H7 (cell line): Measurements from ENCODE around the gene DTNBP1. TPM values are rescaled to one million over a fixed set of nuclear protein-coding genes. Genes with fewer than 3 reads are reported as not detected.

Experiments used
- DNase-seq: peaks from one replicate; pipeline ENCODE4 v3.0.0; 2012
- H3K27me3 ChIP-seq: 2 replicates; pipeline ENCODE4 v1.6.0; 2011; ENCODE audit warnings: mild to moderate bottlenecking, low read length; ENCODE audit not compliant: control insufficient read depth, insufficient read depth
- H3K36me3 ChIP-seq: replicated peaks from 2 replicates; pipeline ENCODE4 v1.5.1; 2011; ENCODE audit warnings: low read length; ENCODE audit not compliant: control insufficient read depth, insufficient read depth
- H3K4me3 ChIP-seq: 2 replicates; pipeline ENCODE4 v1.5.1; 2011; ENCODE audit warnings: low read depth, mild to moderate bottlenecking, control low read depth, low read length, moderate library complexity; ENCODE audit not compliant: insufficient read depth
- total RNA-seq: library from RNA; depleted of rRNA; stranded (reverse); fragments of >200 nt; shearing (Covaris generic); gene quantifications from 2 replicates; pipeline ENCODE4 v1.2.3, GENCODE V29; 2014; rRNA removed

DTNBP1 gene, protein sequence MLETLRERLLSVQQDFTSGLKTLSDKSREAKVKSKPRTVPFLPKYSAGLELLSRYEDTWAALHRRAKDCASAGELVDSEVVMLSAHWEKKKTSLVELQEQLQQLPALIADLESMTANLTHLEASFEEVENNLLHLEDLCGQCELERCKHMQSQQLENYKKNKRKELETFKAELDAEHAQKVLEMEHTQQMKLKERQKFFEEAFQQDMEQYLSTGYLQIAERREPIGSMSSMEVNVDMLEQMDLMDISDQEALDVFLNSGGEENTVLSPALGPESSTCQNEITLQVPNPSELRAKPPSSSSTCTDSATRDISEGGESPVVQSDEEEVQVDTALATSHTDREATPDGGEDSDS
- total RNA-seq, result 3.7 and 4.2 TPM in 2 replicates

DNA sequence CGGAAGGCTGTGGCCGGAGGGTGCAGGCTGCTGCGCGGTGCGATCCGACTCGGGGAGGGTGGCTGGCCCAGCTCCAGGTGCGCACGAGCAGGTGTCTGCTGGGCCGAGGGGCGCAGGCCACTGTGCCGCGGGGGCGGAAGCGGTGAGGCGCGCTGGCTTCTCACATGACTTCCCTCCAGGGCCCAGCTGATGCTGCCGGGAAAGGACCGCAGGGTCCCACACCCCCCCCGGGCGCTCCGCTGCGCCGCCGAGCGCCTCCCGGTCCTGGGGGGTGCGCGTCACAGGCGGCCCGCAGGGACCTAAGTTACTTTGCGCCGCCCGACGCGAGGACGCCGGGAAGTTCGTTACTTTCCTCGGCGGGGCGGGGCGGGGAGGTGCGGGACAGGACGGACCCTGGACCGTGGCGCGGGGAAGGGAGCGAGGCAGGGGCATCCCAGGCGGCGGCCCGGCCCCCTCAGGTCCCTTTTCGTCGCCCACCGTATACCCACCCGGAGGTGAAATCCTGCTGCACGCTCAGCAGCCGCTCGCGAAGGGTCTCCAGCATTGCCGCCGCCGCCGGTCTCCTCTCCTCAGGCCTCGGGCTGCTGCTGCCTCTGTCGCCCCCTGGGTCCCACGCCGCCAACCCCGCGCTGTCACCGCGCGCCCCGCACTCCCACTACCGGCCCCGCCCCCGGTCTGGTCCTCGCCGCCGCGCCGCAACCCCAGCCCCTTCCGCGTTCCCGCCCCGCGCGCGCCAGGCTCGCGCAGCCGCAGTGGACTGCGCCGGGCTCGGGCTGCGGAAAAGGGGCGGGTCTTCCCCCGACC, at the start of gene DTNBP1:
Gene DTNBP1 (minus strand): TSS at position 703 of the 804 bp plus-strand sequence. CDS start 159 bp downstream, at position 544.
- no peaks in the 10 kb centered on the region for H3K36me3 ChIP-seq
- DNase-seq, result peak; percentile 95
- H3K4me3 ChIP-seq, result peak within 1 kb of the TSS; percentile 82
- peaks cover 12% of the 10 kb centered on the region for H3K27me3 ChIP-seq

- no peak for DNase-seq
- Histone ChIP-seq H3K27me3 (no peaks in the 10 kb centered on the region), H3K36me3 (no peaks in the 10 kb centered on the region), H3K4me3 (no peak overlapping the region)
Measured at GRCh38 chr6:15709651-15710269, 46.9 kb upstream of the DTNBP1 start.

GRCh38 chr6:15708231-15708630, 45.4 kb upstream of the DTNBP1 start:
- DNase-seq, result no peak
- Histone ChIP-seq H3K27me3 (no peaks in the 10 kb centered on the region), H3K36me3 (no peaks in the 10 kb centered on the region), H3K4me3 (no peak overlapping the region)

GRCh38 chr6:15705981-15706380, 43.2 kb upstream of the DTNBP1 start:
- H3K27me3 ChIP-seq, result no peaks in the 10 kb centered on the region
- no peak for DNase-seq
- no peak overlapping the region for H3K4me3 ChIP-seq
- H3K36me3 ChIP-seq, result no peaks in the 10 kb centered on the region

DNA sequence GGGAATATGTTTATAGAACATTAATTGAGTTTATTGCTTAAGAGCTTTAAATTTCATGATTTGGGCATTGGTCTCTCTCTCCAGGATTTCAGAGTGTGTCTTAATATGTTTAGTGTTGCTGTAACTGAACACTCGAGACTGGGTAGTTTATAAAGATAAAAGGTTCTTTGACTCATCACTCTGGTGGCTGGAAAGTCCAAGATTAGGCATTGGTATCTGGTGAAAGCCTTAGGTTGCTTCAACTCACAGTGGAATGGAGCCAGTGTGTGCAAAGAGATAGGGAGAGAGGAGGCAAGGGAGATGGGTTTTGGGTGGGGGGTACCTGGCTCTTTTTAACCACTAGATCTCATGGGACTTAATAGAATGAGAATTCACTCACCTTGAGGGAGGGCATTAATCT, 35.6 kb upstream of the DTNBP1 start:
- Histone ChIP-seq H3K27me3 (no peaks in the 10 kb centered on the region), H3K36me3 (no peaks in the 10 kb centered on the region), H3K4me3 (no peak overlapping the region)
- DNase-seq, result no peak

DNA sequence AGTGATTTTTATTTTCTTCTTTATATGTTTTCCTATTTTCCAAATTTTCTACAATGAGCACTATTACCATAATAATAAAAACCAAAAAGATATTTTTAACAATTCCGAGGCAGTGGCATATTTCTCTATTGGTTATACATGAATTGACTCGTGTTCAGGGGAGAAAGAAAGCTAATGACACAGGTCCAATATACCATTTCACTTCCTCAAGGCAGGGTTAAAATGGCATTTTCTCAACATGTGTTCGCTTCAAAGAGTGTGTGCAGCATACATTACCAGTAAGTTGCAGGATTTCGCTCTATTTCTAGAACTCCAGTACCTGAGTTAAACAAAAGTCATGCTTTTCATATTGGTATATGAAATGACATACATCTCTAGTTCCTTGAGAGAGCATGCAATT, 35.1 kb upstream of the DTNBP1 start:
- Histone ChIP-seq H3K36me3 (no peaks in the 10 kb centered on the region), H3K4me3 (no peak overlapping the region), H3K27me3 (no peaks in the 10 kb centered on the region)
- DNase-seq, result no peak

DNA sequence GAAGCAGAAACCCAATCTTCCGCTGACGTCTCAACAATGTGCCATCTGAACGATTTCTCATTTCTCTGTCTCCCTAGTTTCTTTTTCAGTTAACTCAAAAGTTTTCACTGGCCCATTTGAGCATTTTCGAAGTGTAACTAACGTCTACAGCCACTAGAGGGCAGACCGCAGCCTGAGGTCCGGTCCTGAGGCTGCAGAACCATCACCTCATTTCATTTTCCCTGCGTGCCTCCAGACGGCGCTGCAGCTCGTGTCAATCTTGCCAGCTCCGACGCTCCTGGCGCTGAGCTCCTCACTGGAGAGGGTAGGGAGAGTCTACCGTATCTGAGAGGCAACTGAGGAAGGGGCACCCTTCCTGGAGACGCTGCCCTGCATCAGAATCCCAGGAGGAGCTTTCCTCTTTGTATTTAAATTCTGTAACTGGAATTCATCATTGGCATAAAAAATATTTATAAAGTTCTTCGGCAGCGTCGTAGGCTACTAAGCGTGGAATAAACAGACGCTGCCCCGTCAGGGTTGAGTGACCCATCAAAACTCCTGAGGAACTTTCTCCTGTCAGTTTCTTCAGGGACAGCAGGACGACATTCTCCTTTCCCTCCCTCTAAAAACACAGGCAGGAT, 28.5 kb upstream of the DTNBP1 start:
- DNase-seq, result peak; percentile 89
- Histone ChIP-seq H3K36me3 (no peaks in the 10 kb centered on the region), H3K4me3 (no peak overlapping the region), H3K27me3 (no peaks in the 10 kb centered on the region)

- no peak for DNase-seq
- H3K36me3 ChIP-seq, result no peaks in the 10 kb centered on the region
- H3K27me3 ChIP-seq, result no peaks in the 10 kb centered on the region
- H3K4me3 ChIP-seq, result no peak overlapping the region
Measured at GRCh38 chr6:15690510-15690909, 27.7 kb upstream of the DTNBP1 start.

DNA sequence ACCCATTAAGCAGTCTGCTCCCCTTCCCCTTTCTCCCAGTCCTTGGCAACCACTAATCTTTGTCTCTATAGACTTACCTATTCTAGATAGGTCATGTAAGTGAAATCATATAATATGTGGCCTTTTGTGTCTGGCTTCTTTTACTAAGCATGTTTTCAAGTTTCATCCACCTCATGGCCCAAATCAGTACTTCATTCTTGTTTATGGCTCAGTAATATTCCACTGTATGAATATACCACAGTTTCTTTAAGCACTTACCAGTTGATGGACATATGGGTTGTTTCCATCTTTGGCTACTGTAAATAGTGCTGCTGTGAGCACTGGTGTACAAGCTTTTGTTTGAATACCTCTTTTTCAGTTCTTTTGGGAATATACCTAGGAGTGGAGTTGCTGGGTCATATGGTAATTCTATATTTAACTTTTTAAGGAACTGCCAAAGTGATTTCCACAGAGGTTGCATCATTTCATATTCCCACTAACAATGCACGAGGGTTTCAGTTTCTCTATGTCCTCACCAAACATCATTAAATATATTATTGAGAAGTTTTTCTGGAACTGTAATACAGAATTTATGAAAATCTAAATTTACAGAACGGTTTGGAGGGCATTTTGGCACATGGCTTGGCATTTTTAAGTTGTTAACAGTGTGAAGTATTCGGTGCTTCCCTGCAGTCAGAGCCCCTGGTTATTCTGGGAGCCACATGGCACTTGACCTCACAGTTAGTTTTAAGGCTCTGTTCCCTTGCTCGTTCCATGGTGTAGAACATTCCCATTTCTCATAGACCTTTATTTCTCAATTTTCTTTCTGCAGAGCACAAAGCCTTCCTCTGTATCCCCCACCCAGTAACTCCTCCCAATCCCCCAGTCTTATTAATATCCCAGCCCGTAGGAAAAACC, 27.0 kb upstream of the DTNBP1 start:
- DNase-seq, result no peak
- Histone ChIP-seq H3K36me3 (no peaks in the 10 kb centered on the region), H3K27me3 (no peaks in the 10 kb centered on the region), H3K4me3 (no peak overlapping the region)

DNA sequence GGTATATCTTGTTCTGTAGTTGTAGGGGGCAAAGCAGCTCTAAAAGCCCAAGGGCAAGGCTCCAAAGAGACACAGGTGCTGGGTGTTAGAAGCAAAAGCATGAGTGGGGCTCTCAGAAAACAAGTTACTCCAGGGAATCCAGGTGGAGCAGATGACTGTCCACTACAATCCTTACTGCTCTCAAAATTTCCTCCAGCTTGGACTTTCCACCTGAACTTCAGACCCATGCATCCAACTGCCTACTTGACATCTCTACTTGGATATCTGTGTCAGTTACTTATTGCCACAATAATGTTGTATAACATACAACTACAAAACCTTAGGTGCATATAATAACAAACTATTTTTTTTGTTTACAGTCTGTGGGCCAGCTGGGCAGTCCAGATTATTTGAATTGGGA, 22.8 kb upstream of the DTNBP1 start:
- Histone ChIP-seq H3K4me3 (no peak overlapping the region), H3K27me3 (no peaks in the 10 kb centered on the region), H3K36me3 (no peaks in the 10 kb centered on the region)
- no peak for DNase-seq

DNA sequence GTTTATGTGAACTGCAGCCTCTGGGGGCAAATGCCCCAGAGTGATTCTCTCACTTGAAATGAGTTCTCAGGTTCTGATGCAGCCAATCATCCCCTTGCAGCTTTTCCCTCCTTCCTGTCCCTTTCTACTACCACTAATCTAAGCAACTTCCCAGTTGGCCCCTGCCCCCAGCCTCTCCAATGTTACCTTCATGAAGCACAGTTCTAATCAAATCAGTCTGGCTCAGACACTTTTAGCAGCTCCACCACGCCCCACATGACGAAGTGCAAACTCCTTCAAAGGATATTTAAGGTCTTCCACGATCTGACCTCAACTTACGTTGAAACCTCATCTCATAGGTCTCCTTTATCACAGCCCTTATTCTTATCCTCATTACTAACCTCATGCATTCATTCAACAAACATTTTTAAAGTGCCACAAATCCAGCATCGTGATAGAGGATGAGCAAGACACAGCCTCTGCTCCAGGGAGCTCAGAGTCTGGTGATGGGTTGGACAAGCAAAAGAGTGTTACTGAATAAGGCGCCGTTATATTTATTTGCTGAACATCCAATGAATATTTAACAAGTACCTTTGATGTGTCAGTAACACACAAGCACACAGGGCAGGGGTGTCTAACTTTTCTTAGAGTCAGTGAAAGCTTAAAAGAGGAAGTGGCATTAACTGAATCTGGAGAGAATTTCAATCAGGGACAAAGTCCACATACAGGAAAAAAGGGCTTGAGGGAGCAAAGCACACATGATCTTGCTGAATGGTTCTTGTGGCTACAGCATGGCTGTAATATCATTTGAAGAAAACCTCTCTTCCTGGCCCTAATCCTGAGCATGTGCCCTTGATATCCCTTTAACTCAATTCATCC, 20.4 kb upstream of the DTNBP1 start:
- Histone ChIP-seq H3K27me3 (no peaks in the 10 kb centered on the region), H3K36me3 (no peaks in the 10 kb centered on the region), H3K4me3 (no peak overlapping the region)
- DNase-seq, result no peak

DNA sequence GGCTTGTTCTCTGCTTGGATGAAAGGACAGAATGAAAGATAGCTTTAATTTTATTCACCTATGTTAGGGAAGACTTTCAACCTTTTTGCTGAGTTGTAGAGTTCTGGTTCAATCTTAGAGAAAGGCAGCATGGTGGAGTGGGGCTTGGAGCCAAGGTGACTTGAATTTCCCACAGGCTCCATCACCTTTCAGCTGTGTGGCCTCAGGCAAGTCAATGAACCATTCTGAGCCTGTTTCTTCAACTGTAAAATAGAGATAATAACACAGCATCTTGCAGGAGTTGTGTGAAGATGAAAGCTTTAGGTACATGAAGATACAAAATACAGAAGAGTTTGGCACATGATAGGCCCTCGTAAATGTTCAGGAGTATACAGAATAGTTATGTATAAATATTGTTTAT, 19.1 kb upstream of the DTNBP1 start:
- Histone ChIP-seq H3K4me3 (no peak overlapping the region), H3K27me3 (no peaks in the 10 kb centered on the region), H3K36me3 (no peaks in the 10 kb centered on the region)
- DNase-seq, result no peak

GRCh38 chr6:15678514-15678913, 15.7 kb upstream of the DTNBP1 start:
- no peak for DNase-seq
- no peak overlapping the region for H3K4me3 ChIP-seq

More at GRCh38 chr6:15678514-15678913, 15.7 kb upstream of the DTNBP1 start:
- H3K36me3 ChIP-seq, result no peaks in the 10 kb centered on the region
- H3K27me3 ChIP-seq, result no peaks in the 10 kb centered on the region
